Measurements from ENCODE around the gene FRY. TPM values are rescaled to one million over a fixed set of nuclear protein-coding genes. Genes with fewer than 3 reads are reported as not detected.

Gene FRY
- total RNA-seq, 1 experiment from 2014 or later, result 11.7 TPM

- DNase-seq (ENCODE audit: extremely low read depth, low read depth), result no peak
Measured at GRCh38 chr13:32013181-32013580, 18.4 kb upstream of the FRY start.

- no peak for DNase-seq (ENCODE audit: extremely low read depth, low read depth)
Measured at GRCh38 chr13:32016119-32016518, 15.5 kb upstream of the FRY start.

GRCh38 chr13:32016631-32017030, 14.9 kb upstream of the FRY start:
- no peak for DNase-seq (ENCODE audit: extremely low read depth, low read depth)

- DNase-seq (ENCODE audit: extremely low read depth, low read depth), result no peak
Measured at GRCh38 chr13:32017474-32017873, 14.1 kb upstream of the FRY start.

GRCh38 chr13:32019612-32020233, 11.9 kb upstream of the FRY start:
- peak; percentile 46 for DNase-seq (ENCODE audit: extremely low read depth, low read depth)

GRCh38 chr13:32021785-32022184, 9.8 kb upstream of the FRY start:
- peak; percentile 44 for DNase-seq (ENCODE audit: extremely low read depth, low read depth)

GRCh38 chr13:32022311-32022710, 9.3 kb upstream of the FRY start:
- DNase-seq (ENCODE audit: extremely low read depth, low read depth), result peak; percentile 94

GRCh38 chr13:32023096-32023495, 8.5 kb upstream of the FRY start:
- no peak for DNase-seq (ENCODE audit: extremely low read depth, low read depth)

- DNase-seq (ENCODE audit: extremely low read depth, low read depth), result no peak
Measured at GRCh38 chr13:32023698-32024097, 7.9 kb upstream of the FRY start.

- DNase-seq (ENCODE audit: extremely low read depth, low read depth), result no peak
Measured at GRCh38 chr13:32024750-32025149, 6.8 kb upstream of the FRY start.

- DNase-seq (ENCODE audit: extremely low read depth, low read depth), result no peak
Measured at GRCh38 chr13:32025730-32026129, 5.8 kb upstream of the FRY start.

GRCh38 chr13:32026623-32027022, 5.0 kb upstream of the FRY start:
- DNase-seq (ENCODE audit: extremely low read depth, low read depth), result no peak

GRCh38 chr13:32028711-32029110, 2.9 kb upstream of the FRY start:
- no peak for DNase-seq (ENCODE audit: extremely low read depth, low read depth)

GRCh38 chr13:32029684-32030083, 1.9 kb upstream of the FRY start:
- no peak for DNase-seq (ENCODE audit: extremely low read depth, low read depth)

- DNase-seq (ENCODE audit: extremely low read depth, low read depth), result no peak
Measured at GRCh38 chr13:32031815-32032370, 319 bp downstream of the FRY start.

- no peak for DNase-seq (ENCODE audit: extremely low read depth, low read depth)
Measured at GRCh38 chr13:32032759-32033158, 1.2 kb downstream of the FRY start.

GRCh38 chr13:32033744-32034143, 2.2 kb downstream of the FRY start:
- no peak for DNase-seq (ENCODE audit: extremely low read depth, low read depth)

GRCh38 chr13:32035716-32036115, 4.1 kb downstream of the FRY start:
- no peak for DNase-seq (ENCODE audit: extremely low read depth, low read depth)

GRCh38 chr13:32036126-32036695, 4.6 kb downstream of the FRY start:
- DNase-seq (ENCODE audit: extremely low read depth, low read depth), result no peak

GRCh38 chr13:32036757-32037156, 5.2 kb downstream of the FRY start:
- no peak for DNase-seq (ENCODE audit: extremely low read depth, low read depth)

GRCh38 chr13:32037471-32037870, 5.9 kb downstream of the FRY start:
- DNase-seq (ENCODE audit: extremely low read depth, low read depth), result no peak

GRCh38 chr13:32038343-32038742, 6.8 kb downstream of the FRY start:
- DNase-seq (ENCODE audit: extremely low read depth, low read depth), result no peak

GRCh38 chr13:32039056-32039455, 7.5 kb downstream of the FRY start:
- no peak for DNase-seq (ENCODE audit: extremely low read depth, low read depth)
